ENCODE results near the gene GFOD1. TPM values are rescaled to one million over a fixed set of nuclear protein-coding genes. Genes with fewer than 3 reads are reported as not detected.

Gene GFOD1
- total and polyA plus RNA-seq, 10 of the 15 experiments (the other 5 are each of a cell fraction or from before 2014, with no cell fraction given), result 6.5 to 41.4 (median 16.0) TPM

DNA sequence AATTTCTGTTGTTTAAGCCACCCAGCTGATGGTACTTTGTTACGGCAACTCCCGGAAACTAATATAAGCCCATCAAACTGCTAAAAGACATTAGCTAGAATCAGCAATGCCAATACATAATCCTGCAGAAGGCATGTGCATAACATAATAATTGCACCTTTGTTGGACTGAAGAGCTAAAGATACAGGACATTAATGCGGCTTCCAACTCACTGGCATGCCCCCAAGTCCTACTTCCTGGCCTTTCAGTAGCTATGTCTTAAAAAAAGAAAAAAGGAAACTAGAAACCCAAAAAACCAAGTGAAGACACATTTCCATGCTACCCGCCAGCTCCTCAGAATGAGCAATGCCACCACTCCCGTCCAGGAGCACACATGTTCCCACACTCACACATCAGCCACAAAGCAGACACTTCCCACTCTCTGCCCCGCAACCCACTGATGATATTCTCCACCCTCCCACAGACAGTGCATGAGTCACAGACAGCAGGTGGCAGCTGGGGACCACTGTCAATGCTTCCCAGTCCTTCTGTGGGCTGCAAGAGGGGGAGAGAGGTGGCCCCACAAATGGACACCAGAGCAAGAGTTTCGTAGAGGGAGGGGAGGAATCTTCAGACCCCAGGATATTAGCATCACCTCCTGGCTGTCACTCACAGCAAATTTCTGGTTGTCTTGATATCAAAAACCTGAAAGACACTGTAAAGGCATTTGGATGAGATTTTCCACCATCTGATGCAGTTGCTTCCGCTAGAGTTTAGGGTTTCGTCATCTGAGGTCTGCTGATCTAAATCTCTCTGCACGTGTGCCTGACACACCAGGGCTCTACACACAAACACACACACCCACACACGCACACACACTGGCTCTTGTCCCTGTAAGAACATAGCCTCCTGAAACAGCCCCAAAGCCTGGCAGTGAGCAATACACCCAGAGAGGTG is 32.8 kb downstream of the GFOD1 start (continued):
- TF ChIP-seq, protein P1, sequence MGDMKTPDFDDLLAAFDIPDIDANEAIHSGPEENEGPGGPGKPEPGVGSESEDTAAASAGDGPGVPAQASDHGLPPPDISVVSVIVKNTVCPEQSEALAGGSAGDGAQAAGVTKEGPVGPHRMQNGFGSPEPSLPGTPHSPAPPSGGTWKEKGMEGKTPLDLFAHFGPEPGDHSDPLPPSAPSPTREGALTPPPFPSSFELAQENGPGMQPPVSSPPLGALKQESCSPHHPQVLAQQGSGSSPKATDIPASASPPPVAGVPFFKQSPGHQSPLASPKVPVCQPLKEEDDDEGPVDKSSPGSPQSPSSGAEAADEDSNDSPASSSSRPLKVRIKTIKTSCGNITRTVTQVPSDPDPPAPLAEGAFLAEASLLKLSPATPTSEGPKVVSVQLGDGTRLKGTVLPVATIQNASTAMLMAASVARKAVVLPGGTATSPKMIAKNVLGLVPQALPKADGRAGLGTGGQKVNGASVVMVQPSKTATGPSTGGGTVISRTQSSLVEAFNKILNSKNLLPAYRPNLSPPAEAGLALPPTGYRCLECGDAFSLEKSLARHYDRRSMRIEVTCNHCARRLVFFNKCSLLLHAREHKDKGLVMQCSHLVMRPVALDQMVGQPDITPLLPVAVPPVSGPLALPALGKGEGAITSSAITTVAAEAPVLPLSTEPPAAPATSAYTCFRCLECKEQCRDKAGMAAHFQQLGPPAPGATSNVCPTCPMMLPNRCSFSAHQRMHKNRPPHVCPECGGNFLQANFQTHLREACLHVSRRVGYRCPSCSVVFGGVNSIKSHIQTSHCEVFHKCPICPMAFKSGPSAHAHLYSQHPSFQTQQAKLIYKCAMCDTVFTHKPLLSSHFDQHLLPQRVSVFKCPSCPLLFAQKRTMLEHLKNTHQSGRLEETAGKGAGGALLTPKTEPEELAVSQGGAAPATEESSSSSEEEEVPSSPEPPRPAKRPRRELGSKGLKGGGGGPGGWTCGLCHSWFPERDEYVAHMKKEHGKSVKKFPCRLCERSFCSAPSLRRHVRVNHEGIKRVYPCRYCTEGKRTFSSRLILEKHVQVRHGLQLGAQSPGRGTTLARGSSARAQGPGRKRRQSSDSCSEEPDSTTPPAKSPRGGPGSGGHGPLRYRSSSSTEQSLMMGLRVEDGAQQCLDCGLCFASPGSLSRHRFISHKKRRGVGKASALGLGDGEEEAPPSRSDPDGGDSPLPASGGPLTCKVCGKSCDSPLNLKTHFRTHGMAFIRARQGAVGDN (IDR thresholded peaks at IDR 0.05), result no peak
- TF ChIP-seq RBBP5 (conservative IDR thresholded peaks at IDR 0.05) (no peak), BRCA1 (IDR thresholded peaks at IDR 0.05; ENCODE audit: low read depth, low read length) (no peak), SREBF2 (IDR thresholded peaks at IDR 0.05; ENCODE audit: low read length) (no peak), POLR2AphosphoS2 (IDR thresholded peaks at IDR 0.05; ENCODE audit: low read depth, low read length) (no peak), ETV6 (conservative IDR thresholded peaks at IDR 0.05 in 1 of 2, IDR thresholded peaks at IDR 0.05 in 1 of 2; ENCODE audit: borderline replicate concordance in 1 of 2, low read depth in 1 of 2) (no peak), SP1 (IDR thresholded peaks at IDR 0.05; ENCODE audit: low read depth, low read length) (no peak), KDM1A (IDR thresholded peaks at IDR 0.05; ENCODE audit: borderline replicate concordance) (no peak), CREM (IDR thresholded peaks at IDR 0.05; ENCODE audit: low read depth) (peak; percentile 36), SREBF1 (IDR thresholded peaks at IDR 0.05; ENCODE audit: low read length) (no peak), EGR1 (IDR thresholded peaks at IDR 0.05; ENCODE audit: borderline replicate concordance in 1 of 2, low read depth in 2 of 2, low read length in 2 of 2) (peak in 1 of 2 experiments; percentile 60; a peak in 1 of 3 replicates), NFYB (IDR thresholded peaks at IDR 0.05; ENCODE audit: insufficient read depth, low read depth, low read length) (no peak), RFX5 (IDR thresholded peaks at IDR 0.05; ENCODE audit: low read depth, low read length) (no peak), HDAC6 (IDR thresholded peaks at IDR 0.05; ENCODE audit: unreplicated experiment) (no peak), MTA3 (IDR thresholded peaks at IDR 0.05; ENCODE audit: borderline replicate concordance, low read length) (no peak; the same call in 1 of the 2 replicates), MYC (IDR thresholded peaks at IDR 0.05; ENCODE audit: insufficient read depth, insufficient read length, insufficient replicate concordance, low read length, severe bottlenecking) (no peak), MTA2 (IDR thresholded peaks at IDR 0.05; ENCODE audit: low read depth) (peak; percentile 75), CHD2 (IDR thresholded peaks at IDR 0.05; ENCODE audit: borderline replicate concordance, low read depth, low read length) (0 out of 2 replicates have a peak, but pooled peaks have one; percentile 33), SUPT20H (IDR thresholded peaks at IDR 0.05; ENCODE audit: borderline replicate concordance, control insufficient read depth, low read depth, low read length) (no peak)
- TF ChIP-seq, protein P2, sequence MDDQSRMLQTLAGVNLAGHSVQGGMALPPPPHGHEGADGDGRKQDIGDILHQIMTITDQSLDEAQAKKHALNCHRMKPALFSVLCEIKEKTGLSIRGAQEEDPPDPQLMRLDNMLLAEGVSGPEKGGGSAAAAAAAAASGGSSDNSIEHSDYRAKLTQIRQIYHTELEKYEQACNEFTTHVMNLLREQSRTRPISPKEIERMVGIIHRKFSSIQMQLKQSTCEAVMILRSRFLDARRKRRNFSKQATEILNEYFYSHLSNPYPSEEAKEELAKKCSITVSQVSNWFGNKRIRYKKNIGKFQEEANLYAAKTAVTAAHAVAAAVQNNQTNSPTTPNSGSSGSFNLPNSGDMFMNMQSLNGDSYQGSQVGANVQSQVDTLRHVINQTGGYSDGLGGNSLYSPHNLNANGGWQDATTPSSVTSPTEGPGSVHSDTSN (IDR thresholded peaks at IDR 0.05; ENCODE audit: insufficient replicate concordance, low read depth, low read length), result peak; percentile 31
- TF ChIP-seq, protein P3, sequence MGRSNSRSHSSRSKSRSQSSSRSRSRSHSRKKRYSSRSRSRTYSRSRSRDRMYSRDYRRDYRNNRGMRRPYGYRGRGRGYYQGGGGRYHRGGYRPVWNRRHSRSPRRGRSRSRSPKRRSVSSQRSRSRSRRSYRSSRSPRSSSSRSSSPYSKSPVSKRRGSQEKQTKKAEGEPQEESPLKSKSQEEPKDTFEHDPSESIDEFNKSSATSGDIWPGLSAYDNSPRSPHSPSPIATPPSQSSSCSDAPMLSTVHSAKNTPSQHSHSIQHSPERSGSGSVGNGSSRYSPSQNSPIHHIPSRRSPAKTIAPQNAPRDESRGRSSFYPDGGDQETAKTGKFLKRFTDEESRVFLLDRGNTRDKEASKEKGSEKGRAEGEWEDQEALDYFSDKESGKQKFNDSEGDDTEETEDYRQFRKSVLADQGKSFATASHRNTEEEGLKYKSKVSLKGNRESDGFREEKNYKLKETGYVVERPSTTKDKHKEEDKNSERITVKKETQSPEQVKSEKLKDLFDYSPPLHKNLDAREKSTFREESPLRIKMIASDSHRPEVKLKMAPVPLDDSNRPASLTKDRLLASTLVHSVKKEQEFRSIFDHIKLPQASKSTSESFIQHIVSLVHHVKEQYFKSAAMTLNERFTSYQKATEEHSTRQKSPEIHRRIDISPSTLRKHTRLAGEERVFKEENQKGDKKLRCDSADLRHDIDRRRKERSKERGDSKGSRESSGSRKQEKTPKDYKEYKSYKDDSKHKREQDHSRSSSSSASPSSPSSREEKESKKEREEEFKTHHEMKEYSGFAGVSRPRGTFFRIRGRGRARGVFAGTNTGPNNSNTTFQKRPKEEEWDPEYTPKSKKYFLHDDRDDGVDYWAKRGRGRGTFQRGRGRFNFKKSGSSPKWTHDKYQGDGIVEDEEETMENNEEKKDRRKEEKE (IDR thresholded peaks at IDR 0.05), result no peak

Data from GM12878 (cell line).